Endometrial microvascular endothelial cells (primary cell): Measurements from ENCODE around the gene ANKS1A. TPM values are rescaled to one million over a fixed set of nuclear protein-coding genes. Genes with fewer than 3 reads are reported as not detected.

Source experiments
- in situ Hi-C: cut with HindIII; loops from 2 replicates; pipeline ENCODE4 v1.10.0; 2017; ENCODE audit warnings: low sequenced_read_pairs, low pct_unique_long_range_greater_than_20kb; ENCODE audit errors: inconsistent ontology term
- total RNA-seq: library from RNA; depleted of rRNA; stranded (reverse); fragments of >200 nt; gene quantifications from one replicate; pipeline ENCODE4 v1.2.3, GENCODE V29; 2015; ENCODE audit errors: inconsistent ontology term

The ANKS1A gene
- total RNA-seq, 1 donor from 2014 or later = 12.5 TPM

DNA sequence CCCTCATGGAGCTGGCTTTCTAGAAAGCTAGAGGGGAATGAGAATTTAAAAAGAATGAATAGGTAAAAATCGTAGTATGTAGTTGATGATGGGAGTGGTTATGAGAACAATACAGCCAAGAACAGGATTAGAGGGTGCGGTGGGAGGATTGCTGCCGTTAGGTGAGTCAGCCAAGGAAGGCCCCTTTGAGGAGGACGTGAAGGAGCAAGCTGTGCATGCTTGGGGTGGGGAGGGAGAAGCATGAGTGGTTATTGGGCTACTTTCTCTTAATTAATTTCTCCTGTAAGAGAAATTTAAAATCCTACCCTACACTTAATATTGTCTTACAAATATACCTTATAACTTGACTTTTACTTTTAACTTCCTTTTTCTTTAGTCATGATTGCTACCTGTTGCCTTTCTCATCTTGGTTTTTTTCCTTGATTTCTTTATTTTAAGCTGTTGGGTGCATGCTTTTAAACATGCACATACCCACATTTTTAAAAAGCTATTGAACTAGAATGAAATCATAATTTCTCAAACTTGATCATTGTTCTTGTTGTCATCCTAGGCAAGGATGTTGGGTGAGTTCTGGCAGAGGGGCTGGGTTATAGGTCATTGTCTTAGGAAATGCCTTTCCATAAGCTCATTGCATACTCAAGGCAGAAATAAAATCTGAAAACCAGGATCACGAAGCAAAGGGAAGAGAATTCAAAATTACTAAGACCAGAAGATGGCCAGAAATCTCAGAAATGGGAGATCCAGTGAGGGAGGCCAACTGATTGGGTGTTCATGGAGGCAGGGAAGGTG lies 137.6 kb downstream of the ANKS1A start:
- in situ Hi-C loops = no loop called here

DNA sequence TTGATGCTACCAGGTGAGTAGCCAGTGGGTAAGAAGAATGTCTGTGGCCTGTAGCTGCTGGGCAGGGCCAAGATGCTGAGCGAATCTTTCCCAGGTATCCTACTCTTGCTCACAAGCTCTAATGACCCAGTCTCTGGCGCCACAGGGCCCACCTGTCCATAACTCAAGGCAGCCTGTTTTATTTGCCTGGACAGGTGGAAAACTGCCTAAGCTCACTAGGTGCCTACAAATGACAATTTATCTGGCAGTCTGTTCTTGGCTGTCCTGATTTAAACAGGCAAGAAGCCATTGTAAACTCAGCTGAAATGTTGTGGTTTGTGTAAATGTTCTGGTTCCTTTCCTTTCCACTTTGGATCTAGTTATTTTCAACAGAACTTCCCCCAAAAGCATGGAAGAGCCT lies 138.8 kb downstream of the ANKS1A start:
- in situ Hi-C loops = no loop called here

DNA sequence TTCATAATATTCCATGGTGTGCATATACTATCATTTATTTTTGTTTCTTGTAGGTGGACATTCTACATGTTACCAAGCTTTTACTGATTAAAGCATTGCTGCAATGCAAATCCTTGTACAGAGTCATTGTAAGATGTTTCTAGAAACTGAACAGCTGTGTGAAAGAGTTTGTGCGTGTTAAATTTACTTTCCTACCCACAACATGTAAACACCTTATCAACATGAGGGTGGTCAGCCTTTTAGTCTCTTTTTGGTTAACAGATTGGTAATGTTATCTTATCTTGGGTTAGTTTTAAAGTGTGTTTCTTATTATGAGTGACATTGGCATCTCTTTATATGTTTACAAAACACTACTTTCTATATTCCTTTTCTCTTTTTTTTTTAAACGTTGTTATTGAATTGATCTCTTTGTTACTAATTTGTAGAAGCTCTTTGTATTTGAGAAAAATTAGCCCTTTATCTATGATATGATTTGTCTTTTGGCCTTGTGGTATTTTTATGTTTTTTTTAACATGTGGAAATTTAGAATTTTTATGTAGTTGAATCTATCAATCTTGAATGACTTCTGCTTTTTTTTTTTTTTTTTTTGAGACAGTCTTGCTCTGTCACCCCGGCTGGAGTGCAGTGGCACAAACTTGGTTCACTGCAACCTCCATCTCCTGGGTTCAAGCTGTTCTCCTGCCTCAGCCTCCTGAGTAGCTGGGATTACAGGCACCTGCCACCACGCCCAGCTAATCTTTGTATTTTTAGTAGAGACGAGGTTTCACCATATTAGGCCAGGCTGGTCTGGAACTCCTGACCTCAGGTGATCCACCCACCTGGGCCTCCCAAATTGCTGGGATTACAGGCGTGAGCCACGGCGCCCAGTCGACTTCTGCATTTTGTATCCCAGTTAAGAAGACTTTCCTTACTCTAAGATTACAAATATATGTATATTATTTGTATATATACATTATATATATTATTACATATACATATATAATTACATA lies 140.0 kb downstream of the ANKS1A start:
- in situ Hi-C loops = no loop called here

DNA sequence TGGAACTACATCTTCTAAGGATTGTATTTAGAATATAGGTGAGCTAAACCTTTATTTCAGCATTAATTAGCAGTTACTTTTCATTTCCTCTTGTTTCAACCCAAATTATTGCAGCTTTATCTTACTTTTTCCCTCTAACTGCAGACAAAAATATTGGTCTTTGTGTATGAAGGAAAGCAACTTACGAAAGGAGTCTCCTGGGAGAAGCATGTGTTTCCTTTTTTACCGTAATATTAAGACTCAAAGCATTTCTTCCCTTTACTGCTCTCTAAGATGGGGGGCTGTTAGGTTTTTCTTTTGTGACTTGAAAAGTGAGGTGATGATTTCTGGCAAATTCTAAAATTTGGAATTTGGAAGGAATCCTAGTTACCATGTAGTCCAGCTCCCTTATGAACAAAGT lies 141.0 kb downstream of the ANKS1A start:
- in situ Hi-C loops = no loop called here

DNA sequence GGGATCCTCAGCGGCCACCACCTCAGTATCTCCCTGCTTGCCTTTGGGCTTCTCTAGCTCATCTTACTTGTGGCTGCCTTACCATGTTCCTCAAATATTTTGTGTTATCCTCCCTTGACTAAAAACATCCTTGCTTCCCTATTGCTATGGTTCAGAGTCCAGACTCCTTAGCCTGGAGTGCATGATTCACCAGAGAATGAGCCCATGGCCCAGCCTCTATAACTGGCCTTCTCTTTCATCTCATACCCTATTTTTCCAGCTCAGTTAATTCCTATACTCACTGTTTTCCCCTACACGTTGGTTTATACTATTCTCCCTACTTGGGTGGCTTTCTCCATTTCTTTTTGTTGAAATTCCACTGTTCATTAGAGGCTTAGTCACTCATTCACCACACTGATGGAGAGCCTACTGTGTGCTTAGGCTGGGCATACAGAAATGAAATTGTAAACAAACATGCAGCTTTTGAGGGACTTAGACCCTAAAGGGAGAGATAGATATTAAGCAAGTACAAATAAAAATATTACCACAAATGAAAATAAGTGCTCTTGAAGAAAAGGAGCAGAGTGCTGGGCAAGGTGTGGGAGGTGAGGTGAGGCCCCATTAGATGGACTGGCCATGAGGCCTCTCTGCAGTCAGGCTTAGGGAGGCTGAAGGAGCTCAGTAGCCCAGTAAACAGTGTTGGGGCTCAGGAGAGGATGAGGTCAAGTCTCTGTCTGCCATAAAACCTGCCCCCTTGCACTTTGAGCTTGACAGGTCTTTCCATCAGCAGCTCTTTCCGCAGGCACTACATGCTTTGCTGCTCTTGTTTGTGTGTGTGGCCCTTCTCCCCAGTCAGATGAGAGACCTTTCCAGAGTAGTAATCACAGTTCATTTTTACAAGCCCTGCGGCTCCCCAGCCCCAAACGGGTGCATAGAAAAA lies 142.8 kb downstream of the ANKS1A start:
- in situ Hi-C loops = no loop called here

DNA sequence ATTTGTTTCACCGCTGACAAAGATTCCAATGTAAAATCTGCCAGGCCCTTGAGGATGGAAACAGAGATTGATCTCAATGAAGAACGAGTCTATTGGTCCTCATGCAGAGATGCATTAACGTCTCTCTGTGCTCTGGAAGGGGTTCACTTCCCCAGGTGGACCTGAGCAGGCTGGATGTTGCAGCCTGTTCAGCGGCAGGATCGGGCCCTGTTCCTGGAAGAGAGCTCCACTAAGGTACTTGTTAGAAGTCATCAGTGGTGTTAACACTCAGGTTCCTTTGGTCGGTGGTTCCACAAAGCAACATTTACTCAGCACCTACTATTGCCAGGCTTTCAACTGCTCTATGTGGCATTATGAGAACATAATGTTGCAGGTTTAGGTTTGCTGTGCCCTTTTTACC lies 144.6 kb downstream of the ANKS1A start:
- in situ Hi-C loops = no loop called here

DNA sequence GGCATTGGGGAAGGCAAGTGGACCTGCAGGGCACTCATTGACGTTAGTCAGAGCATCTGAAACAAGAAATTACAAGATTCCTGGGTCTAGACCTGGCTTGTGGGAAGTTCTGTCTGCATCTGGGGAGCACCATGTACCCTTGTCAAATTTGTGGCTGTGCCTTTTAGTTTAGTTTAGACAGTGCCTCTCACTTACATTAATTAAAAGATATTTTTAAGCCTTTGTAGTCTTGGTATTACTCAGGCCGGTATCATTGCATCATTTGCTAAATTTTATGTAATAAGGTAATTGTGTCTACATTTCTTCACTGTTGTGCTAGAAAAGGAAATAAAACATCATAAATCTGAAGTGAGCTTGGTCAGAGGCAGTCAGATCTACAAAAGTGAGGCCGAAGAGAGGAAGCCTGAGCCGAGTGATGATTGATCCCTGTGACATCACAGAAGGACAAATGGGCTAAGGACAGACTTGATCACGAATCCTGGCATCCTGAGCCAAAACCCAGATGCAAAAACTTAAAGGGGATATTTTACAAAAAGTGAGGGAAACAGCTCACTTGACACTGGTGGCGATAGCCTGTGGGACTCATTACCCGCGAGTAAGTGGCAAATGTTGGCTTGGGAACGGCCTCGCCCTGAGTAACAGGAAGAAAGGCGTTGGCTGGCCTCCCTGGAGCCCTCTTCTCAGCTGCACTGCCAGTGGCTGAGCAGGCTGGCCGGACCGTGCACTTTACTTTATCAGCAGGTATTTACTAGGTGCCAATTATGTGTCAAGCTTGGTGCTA lies 145.5 kb downstream of the ANKS1A start:
- in situ Hi-C loops = no loop called here

DNA sequence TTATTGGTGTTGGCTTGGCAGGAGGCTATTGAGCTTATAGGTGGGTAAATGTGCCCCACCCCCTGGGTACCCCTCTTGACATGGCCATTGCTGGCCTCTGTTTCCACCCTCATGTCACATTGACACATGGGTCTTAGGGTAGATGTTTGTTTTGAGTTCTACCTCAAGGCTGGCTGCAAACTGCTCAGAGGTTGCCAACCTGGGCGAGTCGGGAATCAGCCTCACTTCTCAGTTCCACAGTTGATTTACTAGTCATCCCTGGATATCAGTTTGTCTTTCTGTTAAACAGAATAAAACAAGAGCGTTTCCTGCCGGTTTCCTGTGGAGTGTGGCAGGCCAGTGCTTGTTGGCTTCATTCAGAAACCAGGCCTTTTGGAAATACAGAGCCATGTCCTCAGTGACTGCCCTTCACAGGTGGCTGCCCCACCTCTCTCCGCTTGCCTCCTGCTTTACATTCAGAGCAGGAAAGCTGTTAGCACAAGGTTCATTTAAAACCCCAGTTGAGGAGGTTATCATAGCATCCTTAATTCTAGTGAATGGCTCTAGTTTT lies 146.5 kb downstream of the ANKS1A start:
- in situ Hi-C loops = no loop called here

DNA sequence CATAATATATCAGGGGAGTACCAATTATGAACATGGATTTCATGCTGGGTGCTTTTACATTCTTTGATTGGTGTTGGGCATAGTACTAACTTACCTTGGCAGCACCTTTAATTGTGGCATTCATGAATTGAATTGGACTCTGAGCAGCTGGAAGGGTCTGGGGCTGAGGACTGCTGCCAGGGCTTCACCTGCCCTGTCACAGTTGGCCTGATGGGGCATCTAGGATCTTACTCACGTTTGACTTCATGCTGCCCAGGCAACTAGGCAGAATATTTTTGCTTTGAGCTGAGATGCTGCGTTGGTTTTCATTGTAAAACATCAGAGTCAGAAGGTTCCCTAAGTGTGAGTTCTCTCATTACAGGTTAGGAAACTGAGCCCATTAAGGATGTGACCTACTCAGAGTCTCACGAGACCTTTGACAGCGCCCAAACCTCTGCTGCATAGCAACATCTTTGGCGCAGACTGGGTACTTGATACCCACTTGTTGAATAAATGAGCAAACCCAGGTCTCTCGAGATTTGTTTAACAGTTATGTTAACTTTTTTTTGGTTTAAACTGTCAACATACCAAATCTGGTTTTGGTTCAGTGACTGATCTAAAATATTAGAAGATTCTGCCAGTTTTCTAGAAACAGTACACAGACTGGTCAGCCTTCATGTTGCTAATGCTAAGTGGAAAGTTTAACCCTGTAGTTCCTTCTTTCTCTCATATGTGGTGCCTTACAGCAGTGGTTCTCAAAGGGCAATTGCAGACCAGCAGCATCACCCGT lies 147.2 kb downstream of the ANKS1A start:
- in situ Hi-C loops = no loop called here

DNA sequence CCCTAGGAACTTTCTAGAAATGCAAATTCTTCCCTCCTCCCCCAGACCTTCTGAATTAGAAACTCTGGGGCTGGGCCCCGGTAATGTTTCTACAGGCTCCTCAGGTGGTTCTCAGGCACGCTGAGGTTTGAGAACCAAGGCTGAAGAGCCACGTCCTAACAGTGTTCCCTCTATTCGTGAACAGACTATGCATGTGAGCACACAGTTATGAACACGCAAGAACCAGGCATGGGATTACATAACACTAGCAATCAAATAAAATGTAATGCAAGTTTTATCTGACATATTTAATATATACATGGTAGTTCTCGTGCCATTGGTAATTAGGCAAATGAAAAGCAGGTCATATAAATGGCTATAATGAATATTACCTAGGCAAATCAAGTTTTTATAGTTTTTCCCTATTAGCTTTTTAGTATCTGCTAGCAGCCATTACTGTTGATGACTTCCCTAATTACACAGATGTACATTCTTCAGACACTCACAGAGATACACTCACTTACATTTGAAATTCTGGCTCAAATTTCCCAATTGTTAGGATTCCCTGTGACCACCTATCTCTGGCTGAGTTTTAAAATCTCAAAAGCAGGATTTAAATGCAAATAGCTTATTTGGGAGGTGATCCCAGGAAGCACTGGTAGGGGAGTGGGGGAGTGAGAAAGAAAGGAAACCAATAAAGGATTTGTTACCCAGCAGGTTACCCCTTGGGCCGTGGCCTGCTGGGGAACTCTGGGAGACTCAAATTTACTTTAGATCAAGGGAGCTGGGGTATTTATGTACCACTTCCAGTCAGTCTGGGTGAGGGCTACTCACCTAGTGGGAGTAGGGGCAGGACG lies 148.0 kb downstream of the ANKS1A start:
- in situ Hi-C loops = no loop called here

DNA sequence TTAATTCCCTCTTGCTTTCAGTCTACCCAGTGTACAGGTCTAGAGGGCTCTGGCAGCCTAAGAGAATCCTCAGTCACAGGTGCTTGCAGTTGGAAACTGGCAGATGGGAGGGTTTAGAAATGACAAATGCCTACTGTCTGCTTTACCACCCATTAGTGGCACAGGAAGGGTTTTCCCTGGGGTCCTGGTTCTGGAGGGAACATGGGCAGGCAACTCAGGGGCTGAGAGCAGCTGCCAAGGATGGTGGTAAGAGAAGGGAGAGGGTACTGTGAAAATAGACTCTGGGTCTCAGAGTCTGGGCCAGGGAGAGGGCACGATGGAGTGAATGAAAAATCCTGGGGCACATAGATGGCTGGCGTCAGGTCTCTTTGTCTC lies 148.6 kb downstream of the ANKS1A start:
- in situ Hi-C loops = no loop called here

DNA sequence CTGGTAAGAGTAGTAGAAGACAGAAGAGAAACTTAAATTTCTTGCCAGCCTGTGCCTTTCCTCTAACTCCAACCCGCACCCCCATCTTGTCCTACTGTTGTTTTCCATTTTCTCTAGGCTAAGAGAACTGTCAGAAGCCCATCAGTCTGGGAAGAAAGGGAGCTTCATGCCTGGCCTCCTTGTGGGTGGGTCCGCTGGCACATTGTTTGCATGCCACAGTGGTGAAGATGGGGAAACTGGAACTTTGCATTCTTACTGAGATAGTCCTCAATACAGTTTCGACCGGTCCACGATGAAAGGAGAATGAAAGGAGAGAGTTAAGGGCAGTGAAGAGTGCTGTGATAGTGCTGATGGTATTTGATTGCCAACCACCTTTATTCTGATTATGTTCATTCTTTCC lies 149.0 kb downstream of the ANKS1A start:
- in situ Hi-C loops = no loop called here

DNA sequence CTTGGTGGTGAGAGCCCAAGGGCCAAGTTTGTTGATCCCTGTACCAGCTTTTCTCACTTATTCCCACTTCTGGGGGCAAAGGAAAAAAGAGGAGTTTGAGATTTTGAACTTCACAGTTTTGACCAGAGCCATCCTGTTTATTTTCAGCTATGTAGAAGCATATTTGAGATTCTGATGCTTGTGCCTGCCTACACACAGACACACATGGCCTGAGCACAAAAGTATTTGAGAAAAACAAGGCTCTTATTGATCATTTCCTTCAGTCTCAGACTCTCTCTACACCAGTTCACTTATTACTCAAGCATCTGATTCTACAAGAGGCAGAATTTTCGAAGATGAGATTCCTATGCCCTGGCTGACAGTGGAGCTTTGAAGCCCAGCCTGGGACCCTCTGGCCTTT lies 151.3 kb downstream of the ANKS1A start:
- in situ Hi-C loops = no loop called here

DNA sequence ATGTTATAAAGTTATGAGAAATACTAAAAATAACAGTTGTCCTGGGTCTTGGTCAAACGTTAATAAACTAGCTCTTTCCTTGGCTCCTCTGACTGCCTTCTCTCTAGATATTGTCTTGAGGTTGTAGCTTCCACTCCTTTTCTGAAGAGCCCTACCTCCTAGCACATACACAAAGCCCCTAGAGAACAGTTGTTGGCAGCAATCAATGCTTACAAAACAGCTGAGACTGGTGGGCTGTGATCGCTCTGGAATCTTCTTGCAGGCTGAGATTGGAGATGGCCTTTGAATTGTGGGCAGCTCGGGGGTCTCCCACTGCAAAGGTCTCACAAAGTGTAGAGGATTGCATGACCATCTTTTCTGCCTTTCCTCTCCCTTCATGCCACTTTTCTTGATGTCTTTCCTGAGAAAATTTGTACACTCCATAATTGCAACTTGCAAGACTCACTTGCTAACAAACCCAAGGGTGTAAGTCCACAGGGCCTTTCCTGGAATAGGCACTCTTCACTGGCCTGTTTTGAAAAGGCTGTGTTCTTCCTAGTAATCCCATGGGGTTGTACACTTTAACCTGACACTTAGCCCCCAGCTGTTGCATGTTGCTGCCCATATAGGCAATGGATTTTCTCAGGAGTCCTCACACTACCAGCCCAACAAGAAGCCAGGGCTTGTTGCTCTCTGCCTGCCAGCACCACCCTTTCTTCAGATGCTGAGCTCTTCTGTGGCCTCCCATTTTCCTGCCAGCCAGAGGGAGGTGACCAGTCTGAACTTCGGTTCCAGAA lies 152.2 kb downstream of the ANKS1A start:
- in situ Hi-C loops = no loop called here

DNA sequence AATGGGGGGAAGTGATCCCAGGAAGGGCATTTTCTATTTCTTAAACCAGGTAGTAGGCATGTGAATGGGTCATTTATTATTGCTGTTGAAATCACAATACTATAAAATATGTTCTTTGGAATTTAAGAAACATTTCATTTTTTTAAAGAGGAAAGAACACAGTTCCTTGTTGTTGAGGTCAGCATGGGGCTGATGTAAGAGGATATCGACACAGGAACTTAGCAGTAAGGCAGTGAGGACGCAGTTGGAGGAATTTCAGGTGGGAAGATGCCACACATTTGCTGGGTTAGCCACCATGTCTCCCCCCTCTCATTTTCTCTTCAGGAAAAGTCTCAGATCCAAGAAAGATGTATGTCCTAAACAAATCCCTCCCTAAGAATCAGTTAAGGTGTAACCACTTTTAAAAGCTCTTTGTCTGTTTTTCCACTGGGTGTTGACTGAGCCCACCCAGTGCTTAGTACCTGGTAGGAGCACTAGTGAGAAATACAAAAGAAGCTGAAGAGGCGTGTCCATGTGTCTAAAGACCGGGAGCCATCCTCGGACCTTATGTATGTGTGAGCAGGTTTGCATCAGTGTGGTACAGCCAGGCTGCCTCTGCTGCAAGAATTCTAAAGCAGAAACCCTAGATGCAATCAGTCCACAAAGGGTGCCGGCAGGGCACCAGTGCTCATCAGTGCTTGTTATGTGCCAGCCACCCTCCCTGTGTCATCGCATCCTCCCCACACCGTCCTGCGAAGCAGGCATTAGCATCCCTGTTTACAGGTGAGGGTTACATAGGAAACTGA lies 153.2 kb downstream of the ANKS1A start:
- in situ Hi-C loops = no loop called here
